ENCODE measurements around the gene ITPK1.

Gene ITPK1

DNA sequence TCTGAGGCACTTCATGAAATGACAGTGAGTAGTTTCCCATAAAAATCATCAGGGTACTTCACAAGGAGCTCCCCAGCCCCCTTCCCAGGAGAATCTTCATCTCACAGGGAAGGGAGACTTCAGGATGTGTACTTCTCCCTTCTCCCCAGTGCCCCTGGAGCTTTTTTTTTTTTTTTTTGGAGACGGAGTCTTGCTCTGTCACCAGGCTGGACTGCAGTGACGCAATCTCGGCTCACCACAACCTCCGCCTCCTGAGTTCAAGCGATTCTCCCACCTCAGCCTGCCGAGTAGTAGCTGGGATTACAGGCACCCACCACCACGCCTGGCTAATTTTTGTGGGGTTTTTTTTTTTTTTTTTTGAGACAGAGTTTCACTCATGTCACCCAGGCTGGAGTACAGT lies 10.4 kb downstream of the ITPK1 start:
- DNase-seq (ENCODE audit: low read depth in 2 of 2): no peak

DNA sequence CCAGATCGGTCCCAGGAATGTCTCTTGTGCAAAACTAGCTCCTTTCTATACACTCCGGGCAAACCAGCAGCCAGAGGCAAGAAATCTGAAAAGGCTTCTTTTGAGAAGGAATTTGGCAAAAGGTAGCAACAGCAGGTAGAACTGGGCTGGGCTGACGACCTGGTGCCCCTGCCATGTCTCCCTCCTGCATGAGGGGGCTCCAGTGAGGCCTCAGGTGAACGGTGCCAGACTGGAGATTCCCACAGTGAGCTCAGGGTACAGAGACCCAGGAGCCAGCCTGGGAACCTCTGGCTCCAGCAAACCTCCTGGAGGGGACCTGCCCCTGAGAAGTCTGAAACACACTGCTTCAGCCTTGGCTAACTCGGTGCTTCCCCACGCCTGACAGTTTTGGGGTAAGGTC lies 10.8 kb downstream of the ITPK1 start:
- DNase-seq (ENCODE audit: low read depth in 2 of 2): no peak

DNA sequence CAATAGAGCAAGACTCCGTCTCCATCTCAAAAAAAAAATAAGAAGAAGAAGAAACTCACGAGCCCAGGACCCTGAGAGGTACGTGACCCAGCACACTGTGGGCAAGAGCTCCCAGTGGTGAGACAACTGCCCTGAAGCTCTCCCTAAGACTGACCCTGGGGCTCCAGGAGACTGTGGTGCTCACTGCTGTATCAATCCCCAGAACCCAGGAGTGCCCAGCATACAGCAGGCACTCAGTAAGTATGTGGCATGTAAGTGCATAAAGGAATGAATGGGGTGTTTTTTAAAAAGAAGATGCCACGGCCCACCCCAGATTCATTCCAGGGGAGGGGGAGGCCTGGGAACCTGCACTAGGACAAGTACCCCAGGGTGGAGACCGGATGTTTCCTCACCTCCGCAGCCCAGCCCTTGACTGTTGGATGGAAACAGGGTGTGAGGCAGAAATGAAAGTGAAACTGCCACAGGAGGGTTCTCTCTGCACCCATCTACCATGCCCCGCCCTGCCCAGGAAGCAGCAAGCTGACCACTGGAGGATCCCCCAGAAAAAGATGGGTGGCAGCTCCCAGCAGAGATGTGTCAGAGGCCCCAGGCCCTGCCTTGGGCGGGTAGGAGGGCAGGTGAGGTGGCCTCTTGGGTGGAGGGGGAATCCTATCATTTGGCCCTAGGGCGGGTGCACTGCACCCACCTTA lies 12.2 kb downstream of the ITPK1 start:
- DNase-seq (ENCODE audit: low read depth in 2 of 2): no peak

GRCh38 chr14:93102141-93102540 lies 13.6 kb downstream of the ITPK1 start:
- DNase-seq (ENCODE audit: low read depth in 2 of 2): no peak

DNA sequence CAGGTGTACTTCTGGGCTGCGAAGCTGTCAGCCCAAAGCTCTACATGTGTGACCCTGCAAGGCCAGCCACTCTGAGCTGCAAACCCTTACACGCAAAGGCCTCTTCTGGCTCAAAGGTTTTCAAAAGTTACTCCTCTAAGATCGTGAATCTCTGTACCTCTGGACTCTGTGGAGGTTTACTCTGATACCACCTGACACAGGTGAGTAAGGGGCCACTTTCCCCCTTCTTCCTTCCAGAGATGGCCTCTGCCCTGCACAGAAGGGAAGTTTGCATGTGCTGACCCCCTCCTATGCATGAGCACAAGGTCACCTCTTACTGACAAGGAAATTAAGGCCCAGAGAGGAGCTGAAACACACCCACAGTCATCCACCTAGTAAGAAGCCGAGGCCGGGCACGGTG lies 14.5 kb downstream of the ITPK1 start:
- no peak for DNase-seq (ENCODE audit: low read depth in 2 of 2)

GRCh38 chr14:93100570-93100969 lies 15.2 kb downstream of the ITPK1 start:
- DNase-seq (ENCODE audit: low read depth in 2 of 2): no peak

DNA sequence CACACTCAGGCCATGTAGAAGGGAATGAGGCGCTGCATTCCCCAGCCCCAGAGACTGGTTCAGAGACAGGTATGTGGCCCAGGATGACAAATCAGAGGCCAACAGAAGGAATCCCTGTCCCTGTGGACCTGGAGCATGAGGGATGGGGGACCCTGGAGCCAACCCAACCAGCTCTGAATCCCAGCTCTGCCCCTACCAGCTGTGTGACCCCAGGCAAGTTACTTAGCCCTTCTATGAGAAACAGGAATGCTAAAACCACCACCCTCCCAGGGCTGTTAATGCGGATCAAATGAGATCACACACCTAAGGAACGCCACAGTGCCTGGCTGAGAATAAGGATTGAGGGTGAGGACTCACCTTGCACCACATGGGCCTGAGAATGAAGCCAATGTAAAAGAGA lies 15.6 kb downstream of the ITPK1 start:
- DNase-seq (ENCODE audit: low read depth in 2 of 2): no peak

DNA sequence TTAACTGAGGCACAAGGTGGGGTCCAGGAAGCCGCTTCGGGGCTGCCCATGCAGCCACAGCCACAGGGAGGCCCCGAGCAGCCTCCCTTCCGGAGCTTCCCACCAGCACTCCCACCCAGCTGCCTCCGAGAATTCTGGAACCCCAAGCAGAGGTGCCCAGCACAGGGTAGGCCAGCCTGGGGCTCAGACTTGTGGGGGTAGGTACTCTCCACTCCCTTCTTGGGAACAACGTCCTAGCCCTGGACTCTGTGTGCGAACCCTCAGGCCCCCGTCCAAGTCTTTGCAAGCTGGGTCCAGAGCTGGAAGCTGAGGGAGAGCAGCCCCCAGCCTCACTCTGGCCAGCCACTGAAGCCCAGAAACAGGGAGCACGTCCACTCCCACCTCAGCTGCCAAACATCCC lies 16.1 kb downstream of the ITPK1 start:
- DNase-seq (ENCODE audit: low read depth in 2 of 2): no peak

GRCh38 chr14:93099196-93099595 lies 16.5 kb downstream of the ITPK1 start:
- DNase-seq (ENCODE audit: low read depth in 2 of 2): no peak

DNA sequence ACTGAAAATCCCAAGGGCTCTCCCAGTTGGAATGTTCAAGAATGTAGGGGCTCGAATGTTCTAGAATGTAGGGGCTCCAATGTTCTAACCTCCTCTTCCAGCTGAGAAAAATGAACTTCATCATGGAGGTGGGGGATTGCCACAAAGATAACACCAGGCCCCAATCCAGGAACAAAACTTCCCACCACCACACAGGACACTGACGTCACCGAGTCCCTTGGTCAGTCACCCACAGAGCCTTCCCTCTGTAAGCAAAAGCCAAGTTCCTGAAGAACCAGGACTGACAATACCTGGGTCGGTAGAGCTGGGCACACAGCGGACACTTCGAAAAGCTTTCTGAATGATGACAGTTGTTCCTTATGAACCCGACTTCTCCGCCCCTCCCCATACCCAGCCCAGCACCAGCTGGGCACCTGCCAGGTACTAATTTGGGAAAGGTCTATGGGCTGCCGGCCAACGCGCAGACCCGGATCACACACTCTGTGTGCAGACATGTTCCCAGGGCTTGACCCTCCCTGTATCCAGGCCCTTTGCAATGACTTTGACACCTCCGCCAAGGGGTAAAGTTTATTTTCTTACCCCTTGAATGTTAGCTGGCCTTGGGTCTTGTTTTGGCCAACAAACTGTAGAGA lies 18.9 kb downstream of the ITPK1 start:
- no peak for DNase-seq (ENCODE audit: low read depth in 2 of 2)

DNA sequence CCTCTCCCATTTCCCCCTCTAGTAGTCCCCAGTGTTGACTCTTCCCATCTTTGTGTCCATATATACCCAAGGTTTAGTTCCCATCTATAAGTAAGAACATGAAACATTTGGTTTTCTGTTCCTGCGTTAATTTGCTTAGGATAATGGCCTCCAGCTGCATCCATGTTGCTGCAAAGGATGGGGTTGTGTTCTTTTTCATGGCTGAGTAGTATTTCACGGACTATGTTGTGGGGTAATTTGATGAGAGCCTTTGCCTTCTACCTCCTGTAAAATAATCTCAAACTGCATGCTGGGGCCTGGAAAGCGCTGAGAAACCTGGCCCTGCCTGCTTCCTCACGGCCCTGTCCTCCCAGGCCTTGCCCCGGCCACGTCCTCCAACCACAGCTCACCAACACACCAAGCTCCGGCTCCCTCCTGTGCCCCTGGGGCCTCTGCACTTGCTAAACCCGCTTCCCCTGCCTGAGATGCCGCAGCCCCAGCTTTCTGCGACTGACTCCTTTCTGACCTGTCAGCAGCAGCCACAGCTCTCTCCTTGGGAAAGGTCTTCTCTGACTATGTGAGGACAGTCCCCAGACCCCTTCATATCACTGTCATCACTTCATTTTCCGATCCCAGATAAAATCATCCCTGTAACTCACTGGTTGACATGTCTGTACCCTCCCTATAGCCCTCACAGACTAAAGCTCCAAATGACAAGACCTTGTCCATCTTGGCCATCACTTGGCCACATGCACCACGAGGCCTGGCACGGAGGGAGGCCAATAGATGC lies 19.8 kb downstream of the ITPK1 start:
- no peak for DNase-seq (ENCODE audit: low read depth in 2 of 2)

- DNase-seq (ENCODE audit: low read depth in 2 of 2): no peak
These were observed 21.4 kb downstream of the ITPK1 start for GRCh38 chr14:93094121-93094918.

GRCh38 chr14:93092606-93093556 lies 22.8 kb downstream of the ITPK1 start:
- no peak for DNase-seq (ENCODE audit: low read depth in 2 of 2)

- no peak for DNase-seq (ENCODE audit: low read depth in 2 of 2)
These were observed 24.1 kb downstream of the ITPK1 start for GRCh38 chr14:93091666-93092065.

- no peak for DNase-seq (ENCODE audit: low read depth in 2 of 2)
These were observed 24.7 kb downstream of the ITPK1 start for GRCh38 chr14:93090826-93091555.

- DNase-seq (ENCODE audit: low read depth in 2 of 2): no peak
These were observed 26.0 kb downstream of the ITPK1 start for GRCh38 chr14:93089521-93090269.

DNA sequence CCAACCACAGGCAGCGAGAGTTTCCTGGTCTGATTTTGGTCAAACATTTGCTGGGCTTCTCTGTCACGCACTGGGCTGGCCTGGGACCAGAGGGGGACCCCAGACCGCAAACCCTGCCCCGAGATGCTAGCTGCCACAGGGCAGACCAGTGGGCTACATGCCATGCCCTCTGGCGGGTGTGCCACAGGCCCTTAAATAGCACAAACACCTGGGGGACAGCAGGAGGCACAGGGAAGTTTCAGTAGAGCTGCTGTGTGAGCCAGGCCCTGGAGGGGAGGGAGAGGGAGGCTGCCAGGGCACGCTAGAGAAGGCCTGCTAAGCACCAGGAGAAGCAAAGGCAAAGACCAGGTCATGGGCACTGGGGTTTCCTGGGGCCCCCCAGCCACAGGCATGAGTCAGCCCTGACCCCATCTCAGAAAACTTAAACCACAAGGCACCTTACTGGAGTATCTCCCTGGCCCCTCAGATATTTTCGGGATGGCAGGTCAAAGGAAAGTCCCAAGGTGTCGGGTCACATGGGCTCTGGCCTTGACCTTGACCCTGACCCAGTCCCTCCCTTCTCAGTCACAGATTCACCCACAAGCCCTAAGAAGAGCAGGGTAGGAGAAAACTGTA lies 29.2 kb downstream of the ITPK1 start:
- no peak for DNase-seq (ENCODE audit: low read depth in 2 of 2)

GRCh38 chr14:93085911-93086310 lies 29.8 kb downstream of the ITPK1 start:
- DNase-seq (ENCODE audit: low read depth in 2 of 2): no peak

All from stimulated activated CD4-positive, alpha-beta T cell treated with anti-CD3 and anti-CD28 coated beads, Interleukin-1b, Interleukin-23, amount 100 ng/mL, for 1 hour (primary cell).